GM19372 (cell line): ENCODE data around the gene UTP15.

Experiments used
- ATAC-seq: cut with Tn5 transposase; IDR thresholded peaks from one replicate; pipeline ENCODE4 v1.9.1; 2021; ENCODE audit warnings: mild to moderate bottlenecking, low read depth, moderate library complexity; ENCODE audit not compliant: unreplicated experiment

Gene UTP15, protein sequence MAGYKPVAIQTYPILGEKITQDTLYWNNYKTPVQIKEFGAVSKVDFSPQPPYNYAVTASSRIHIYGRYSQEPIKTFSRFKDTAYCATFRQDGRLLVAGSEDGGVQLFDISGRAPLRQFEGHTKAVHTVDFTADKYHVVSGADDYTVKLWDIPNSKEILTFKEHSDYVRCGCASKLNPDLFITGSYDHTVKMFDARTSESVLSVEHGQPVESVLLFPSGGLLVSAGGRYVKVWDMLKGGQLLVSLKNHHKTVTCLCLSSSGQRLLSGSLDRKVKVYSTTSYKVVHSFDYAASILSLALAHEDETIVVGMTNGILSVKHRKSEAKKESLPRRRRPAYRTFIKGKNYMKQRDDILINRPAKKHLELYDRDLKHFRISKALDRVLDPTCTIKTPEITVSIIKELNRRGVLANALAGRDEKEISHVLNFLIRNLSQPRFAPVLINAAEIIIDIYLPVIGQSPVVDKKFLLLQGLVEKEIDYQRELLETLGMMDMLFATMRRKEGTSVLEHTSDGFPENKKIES

DNA sequence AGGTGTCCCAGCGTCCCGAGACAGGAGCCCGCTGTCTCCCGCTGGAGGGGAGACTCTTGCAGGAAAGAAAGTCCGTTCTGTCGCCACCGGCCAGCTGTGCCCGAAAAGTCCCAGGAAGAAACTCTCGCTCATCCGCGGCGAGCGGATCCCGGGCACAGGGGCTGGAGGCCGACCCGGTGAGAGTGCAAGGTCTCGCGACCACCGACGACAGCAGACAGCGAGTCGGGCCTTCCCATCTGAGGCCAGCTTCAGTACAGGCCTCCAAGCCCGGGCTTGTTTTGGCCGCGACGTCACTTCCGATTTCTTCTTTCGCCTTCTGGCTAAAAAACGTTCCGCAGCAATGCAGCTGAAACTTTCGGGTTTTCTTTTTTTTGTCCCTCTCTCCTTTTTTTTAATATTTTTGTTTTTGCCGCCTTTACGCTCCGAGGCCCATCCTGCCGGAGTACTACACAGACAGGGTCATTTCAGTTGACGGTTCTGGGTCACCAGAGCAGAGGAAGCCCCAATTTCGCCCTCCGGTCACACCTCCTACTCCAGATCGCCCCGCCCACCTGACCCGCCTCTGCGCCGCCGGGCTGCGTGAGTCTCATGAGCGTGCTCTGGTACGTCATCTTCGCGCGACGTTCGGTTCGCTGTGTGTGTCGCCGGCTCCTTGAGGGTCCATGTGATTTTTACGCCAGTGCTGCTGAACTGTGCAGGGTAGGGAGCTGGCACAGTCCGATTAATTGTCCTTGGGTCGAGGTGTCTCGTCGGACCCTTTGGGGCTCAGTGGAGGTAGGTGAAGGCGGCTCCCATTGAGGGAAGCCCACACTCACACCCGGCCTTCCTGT lies at the start of gene UTP15, which contains the start of gene ANKRA2:
Gene UTP15, plus strand, starts transcription at position 605 of the 830 bp plus-strand sequence. CDS start 1,602 bp downstream, outside the sequence.
Gene ANKRA2, minus strand, starts transcription at position 501 of the 830 bp plus-strand sequence. CDS start 2,758 bp downstream, outside the sequence.
- peak; percentile 96 for ATAC-seq

DNA sequence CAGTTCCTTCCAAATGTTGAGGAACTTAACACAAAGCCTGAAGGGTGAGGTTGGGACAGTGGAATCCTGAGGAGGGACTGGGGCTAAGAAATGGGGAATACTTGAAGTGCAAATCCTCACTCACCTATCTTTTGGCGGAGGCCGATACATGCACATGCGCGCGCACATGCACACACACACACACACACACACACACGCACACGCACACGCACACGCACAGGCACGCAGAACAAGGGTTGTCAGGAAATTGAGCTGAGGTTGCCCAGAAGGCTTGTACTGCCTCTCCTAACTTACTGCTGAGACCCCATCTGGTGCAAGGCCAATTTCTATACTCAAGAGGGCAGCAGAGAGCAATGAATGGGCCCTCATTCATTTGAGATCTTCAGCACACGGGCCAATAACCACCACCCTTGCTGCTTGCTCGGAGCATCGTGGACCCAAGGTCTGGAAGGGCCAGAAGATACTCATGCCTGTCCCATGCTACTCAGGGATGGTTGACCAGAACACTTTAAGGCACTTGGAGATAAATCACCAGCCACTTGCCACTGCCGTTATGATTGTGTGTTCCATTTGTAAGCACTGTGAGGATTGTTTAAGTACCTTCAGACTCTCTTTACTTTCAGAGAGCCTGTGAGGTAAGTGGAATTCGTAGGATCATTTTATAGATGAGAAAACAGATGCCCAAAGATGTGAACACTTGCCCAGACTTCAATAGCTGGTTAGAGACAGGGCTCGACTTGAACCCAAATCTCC lies 45.8 kb upstream of the UTP15 start:
- peak; percentile 98 for ATAC-seq

DNA sequence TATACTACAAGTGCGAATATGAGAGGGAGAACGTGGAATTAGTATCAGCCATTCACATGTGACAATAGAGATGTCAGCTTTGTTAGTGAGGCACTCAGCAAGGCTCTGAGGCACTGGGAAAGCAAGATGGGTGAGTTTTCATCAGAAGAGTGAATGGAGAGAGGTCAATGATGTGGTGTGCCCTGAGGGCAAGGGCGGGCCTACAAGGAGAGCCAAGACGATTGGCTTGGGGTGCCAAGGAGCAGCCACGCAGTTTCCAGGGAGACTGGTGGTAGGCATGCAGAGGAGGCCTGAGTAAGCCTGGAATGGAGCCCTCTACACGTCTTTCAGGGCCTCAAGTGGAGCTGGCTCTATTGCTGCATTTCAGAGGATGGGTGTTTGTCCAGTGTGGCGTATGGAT lies 42.6 kb upstream of the UTP15 start:
- ATAC-seq = no peak

DNA sequence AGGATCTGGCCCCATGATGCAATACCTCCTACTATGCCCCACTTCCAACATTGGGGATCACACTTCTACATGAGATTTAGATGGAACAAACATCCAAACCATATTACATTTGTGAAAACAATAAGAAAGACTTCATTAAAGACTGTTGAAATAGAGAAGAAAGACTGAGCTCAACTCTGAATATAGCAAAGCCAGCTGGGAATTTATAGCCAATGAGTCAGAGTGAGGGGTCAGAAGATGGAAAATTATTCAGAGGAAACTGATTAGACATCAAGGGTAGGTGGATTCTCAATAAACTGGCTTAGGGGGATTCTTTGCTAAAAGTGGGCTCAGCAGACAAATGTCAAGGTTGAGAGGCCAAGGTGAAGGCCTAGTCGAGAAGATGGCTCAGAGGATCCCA lies 41.7 kb upstream of the UTP15 start:
- ATAC-seq = no peak

DNA sequence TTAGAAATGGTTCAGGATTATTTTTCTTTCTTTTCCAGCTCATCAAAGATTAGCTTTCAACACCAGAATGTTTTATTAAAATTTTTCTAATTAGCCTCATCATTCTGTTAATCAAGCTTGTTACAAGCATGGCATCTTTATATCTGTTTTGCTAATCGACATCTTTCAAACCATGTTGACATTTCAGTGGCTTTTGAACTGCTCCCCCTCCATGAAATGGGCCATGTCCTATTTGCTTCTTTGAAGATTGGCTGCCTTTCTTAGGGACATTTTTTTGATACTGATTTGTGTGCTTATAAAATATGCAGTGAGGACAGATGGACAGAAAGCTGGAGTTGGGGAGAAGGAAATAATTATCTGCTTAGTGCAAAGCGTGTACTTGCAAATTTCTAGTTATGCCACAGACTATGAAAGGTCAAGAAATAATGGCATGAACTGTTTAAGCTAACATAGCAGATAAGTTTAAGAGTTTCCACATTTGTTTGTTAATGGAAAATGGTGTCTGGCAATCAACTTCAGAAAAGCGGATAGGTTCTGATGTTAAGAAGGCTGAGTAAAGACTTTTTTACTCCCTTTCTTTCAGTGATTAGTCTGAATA lies 39.8 kb upstream of the UTP15 start:
- ATAC-seq = no peak

DNA sequence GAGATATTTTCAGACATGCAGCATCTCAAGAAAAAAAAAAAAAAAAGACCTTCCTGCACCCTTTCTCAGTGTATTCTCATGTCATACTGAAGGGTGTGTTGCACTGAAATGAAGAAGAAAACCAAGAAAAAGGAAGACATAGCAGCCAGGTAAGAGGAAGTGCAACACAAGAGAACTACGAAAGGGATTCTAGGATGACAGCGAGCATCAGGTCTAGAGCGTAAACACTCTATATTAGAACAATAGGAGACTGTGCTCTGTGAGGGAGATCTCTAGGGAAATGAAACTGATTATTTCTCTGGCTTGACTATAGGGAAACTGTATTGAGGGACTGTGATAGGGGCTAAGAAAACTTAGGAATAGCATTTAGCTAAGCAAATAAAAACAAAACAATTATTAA lies 37.3 kb upstream of the UTP15 start:
- no peak for ATAC-seq

DNA sequence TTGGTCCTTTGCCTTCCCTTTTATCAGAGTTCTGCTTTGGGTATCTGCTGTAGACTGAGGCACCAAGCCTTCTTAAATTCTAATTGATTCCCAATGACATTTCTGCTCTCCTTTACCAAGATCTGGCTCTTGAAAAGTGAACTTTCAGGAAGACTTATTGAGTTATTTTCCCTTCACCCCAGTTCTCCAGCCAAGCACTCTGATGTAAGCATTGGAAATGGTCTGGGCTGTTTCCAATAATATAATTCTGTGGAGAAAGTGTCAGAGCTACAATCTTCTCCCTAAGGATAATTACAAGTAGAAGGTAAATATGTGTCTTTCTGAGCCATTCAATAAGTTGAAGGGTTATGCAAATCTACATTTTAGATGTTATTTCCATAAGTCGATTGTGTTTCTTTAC lies 36.5 kb upstream of the UTP15 start:
- no peak for ATAC-seq

DNA sequence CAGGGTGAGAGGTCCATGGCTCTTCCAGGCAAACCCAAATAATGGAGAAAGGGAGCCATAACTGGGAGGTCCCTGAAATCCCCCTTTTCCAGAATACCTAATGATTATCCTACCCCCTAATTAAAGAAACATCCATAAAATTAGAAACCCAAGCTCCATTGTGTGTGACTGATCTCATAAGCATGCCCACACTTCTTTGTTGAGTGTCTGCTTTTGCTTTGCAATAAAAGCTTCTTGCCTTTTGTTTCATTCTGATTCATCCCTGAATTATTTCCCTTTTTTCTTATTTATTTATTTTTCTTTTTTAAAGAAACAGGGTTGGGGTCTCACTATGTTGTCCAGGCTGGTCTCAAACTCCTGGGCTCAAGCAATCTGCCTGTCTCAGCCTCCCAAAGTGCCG lies 34.2 kb upstream of the UTP15 start:
- no peak for ATAC-seq

DNA sequence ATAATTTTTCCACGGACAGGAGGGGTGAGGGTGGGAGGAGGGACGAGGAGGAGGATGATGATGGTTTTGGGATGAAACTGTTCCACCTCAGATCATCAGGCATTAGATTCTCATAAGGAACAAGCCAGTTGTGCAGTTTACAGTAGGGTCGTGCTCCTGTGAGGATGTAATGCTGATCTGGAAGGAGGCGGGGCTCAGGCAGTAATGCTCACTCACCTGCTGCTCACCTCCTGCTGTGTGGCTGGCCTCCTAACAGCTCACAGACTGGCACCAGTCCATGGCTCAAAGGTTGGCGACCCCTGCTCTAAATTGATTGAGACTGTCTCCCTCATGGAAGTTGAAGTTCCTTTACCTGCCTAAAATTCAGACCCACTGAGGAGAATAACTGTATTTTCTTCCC lies 33.3 kb upstream of the UTP15 start:
- no peak for ATAC-seq

DNA sequence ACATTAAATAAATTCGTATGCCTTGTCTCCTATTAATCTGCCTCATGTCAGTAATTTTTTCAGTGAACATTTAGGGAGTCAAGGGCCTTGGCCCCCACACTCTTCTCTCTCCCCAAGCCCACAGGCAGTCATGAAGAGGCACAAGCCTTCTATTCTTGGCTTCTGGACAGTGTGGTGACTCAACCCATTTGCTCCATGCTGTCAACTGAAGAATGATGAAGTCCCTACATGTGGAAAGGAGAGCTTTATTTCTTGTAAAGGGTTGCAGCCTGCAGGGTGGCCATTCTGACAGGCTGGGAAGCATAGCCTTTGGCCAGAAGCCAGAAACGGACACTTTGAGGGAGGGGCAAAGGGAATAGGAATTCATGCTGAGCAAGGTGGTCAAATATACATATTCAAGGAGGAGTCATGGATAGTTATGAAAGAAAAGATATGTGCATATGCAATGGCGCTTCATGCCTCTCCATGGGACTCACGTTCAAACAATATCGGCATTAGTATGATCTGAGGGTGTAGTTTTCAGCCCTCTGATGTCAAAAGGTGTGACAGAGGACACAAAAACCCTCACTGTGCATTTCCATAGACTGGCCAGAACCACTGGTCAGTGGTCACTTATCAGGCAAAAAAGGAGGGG lies 31.4 kb upstream of the UTP15 start:
- no peak for ATAC-seq

DNA sequence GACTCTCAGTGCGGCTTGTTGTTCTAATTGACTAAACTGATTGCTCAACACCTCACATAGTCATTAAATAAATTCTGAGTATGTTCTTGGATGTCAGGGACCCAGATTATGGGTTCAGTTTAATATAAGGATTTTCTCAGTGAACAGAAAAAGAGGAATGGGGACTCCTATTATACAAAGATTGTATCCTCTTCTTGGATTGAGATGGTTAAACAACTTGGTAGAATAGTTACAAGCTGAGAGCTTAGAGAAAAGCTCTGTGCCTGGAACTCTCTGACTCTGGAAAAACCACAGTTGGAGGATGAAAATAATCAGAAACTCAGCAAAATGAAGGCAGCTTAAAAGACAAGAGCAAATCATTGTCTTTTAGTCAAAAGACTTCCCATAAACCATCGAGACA lies 30.6 kb upstream of the UTP15 start:
- no peak for ATAC-seq

DNA sequence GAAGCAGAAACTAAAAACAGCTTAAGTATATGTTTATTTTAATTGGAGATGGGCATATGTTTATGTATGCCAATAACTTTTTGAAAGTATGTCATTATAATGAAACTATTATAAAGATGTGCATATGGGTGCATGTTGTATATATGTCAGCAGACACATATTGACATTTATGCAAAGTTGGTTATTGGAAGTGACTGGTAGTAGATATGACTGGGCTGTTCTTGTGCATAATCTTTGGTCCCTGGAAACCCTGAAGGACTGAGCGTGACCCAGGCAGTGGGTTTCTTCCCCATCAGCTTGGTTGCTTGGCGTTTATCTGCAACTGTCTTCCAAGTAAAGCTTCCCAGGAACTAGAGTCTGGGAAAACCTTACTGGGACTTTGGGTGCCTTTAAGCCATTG lies 25.8 kb upstream of the UTP15 start:
- no peak for ATAC-seq

DNA sequence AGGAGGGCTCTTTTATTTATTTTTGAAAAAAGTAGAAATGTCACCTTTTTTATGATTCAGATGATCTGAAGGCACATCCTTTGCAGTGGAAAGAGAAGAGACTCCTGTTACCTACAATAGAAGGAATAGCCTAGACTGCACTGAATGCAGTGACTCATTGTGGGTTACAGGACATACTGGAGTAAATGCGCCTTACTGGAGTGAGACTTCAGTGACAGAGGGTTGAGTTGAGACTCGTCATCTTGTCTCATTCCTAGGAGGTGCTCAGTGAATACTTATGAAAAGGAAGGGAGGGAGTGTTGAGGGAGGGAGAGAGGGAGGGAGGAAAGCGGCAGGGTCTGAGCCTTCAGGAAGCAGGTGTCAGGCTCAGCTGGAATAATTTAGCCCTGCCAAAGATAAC lies 25.4 kb upstream of the UTP15 start:
- ATAC-seq = no peak

DNA sequence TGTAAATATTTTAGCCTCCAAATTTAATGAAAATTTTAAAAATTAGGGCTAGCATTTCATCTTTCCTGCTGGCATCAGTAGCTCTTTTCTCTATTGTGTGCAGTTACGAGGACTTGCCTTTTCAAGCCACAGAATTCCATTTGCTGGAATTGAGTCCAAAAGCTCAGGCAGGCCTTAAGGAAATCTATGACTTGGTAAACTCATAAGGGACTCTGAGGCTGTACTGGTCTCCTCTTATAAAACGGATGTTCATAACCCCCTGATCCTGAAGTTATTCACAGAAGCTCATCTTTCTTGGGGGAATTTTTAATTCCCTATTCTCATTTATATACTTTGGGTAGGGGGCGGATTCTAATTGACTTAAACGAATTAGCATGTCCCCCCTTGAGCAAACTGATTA lies 23.5 kb upstream of the UTP15 start:
- no peak for ATAC-seq

DNA sequence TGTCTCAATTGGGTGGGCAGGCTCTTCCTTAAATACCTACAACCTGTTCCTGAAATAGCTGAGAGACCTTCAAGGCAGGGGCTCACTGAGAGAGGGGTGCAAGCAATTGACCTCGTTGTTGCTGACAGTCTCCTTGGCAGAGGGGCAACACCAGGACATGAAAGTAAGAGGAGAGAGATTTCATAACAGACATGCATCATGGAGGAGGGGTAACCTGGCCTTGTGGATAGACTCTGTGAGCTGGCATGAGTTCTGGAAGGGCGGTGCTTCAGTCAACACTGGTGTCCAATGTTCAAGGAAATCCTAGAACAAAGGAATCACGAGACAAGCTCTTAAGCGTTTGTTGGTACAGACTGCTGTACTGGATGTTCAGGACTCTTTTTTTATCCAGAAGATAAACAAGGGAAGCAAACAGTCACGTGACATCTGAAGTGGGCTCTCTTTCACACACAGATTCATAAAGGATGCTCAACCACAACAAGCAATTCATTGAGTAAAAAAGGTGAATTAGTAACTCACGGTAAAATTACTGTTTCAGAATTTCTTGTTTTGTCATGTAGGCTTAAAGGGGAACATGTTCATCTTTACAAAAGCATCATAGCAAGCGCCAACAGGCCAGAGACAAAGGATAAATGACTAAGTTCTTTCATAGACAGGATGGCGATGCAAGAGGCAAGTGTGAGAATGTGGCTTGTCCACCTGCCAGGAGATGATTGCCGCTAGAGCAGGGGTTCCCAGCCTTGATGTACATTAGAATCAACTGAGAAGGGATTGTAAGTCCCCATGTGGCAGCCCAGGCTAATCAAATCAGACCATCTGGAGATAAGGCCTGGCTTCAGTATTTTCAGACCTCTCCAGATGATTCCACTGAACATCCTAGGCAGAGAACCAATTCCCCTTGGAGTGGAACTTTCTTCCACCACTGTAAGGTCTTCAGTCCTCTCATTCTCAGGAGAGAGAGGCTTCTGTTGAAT lies 20.8 kb upstream of the UTP15 start:
- ATAC-seq = no peak

DNA sequence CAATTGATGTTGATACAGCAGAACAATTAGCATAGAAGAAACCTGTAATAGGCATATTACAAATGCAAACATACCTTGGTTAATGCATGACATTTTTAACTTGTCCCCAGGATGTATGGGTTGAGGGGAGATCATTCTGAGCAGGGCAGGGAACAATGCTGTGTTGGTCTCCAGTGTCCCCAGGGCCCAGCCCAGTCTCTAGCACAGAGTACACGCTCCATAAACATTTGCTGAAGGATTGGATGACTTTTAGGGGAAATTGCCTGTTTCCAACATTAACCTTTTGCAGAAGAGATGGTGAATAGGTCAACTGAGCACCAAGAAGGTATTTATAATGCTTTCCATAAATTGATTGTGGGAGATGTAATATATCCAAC lies 20.2 kb upstream of the UTP15 start:
- no peak for ATAC-seq

DNA sequence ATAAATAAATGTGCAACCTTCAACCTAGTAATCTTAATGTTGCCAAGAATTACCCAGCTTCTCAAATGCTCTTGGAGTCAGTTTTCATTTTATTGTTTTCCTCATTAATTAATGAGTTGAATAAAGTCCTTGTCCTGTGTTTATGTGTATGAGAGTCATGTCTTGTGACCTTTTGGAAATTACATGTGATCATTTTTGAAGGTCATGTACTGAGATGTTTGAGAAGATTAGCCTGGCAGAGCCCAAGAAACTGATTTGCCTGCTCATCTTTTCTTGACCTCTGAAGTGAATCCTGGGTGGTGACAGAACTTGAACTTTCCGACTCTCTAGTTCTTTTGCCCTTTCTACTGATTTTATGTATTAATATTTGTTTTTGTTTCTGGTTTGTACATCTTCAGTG lies 15.5 kb upstream of the UTP15 start:
- ATAC-seq = no peak

DNA sequence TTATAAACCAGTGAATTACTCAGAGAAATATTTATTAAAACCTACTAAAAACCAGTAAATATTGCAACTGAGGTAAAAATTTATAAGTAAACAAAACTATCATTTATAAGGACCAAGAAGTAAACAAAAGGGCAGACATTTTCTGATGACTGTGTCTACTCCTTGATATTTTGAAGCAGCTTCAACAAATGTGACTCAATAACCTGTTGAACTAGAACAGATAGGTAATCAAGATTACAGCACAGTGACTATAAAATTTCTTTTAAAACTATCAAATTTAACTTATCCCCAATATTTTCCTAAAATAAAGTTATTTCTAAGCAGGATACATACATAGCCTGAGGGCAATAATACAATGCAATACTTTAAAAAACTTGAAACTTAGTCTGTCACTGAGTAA lies 12.9 kb upstream of the UTP15 start:
- ATAC-seq = no peak

DNA sequence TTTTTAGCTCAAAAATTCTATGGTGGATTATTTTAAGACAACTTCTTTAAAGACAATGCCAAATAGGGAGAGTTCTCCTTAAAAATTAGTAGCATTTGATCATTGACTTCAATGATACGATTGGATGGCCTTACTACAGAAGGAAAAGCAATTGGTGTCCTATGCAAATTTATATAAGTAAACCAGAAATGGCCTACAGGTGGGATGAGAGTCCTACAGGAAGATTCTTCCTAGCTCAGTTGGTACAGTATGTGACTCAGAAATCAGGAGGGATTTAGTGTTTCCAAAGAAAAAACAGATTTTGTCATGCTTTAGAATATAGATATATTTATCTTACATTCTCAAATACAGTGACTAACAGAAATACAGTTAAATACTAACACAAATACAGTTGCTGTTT lies 6.6 kb upstream of the UTP15 start:
- ATAC-seq = no peak
